ENCODE measurements around the gene BMERB1. TPM values are rescaled to one million over a fixed set of nuclear protein-coding genes. Genes with fewer than 3 reads are reported as not detected.
A peak's percentile ranks its signal among the peaks of the same experiment; 100 is the strongest.

The BMERB1 gene
- total RNA-seq, 1 donor from 2014 or later, result 10.6 TPM

- peaks cover 4% of the 10 kb centered on the region for H3K36me3 Mint-ChIP-seq (ENCODE audit: low read depth)
- peak overlapping the region; percentile 80 for H3K27ac Mint-ChIP-seq
- intact Hi-C loops (cut with micrococcal nuclease), result no loop called here
- peaks cover 59% of the 10 kb centered on the region for H3K4me1 Mint-ChIP-seq (ENCODE audit: low read depth)
- no peak overlapping the region for H3K4me3 Mint-ChIP-seq (ENCODE audit: low read depth)
- peaks cover 5% of the 10 kb centered on the region for H3K9me3 Mint-ChIP-seq
- no peaks in the 10 kb centered on the region for H3K27me3 Mint-ChIP-seq (ENCODE audit: low read depth)
- no peak for DNase-seq (ENCODE audit: low spot score)
Measured at GRCh38 chr16:15493466-15494180, 59.2 kb downstream of the BMERB1 start.

DNA sequence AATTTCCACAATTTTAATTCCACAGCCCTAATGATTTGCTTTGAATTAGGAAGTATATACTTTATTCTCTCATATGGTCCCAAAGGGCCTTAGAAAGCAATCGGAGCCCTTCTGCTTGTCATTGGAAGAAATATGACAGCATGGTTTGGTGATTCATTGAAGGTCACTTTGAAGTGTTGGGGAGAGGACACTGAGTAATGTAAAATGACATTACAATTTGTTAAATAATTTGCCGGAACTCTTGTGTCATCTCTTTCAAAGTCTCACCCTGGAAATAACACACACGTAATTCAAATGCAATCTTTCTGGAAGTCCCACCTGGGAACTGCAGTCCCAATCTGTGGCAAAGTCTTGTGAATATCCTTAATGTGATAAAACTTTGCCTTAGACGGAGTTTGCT lies 59.8 kb downstream of the BMERB1 start:
- intact Hi-C loops (cut with micrococcal nuclease), result no loop called here
- Mint-ChIP-seq H3K36me3 (ENCODE audit: low read depth) (peaks cover 4% of the 10 kb centered on the region), H3K27ac (peak overlapping the region; percentile 80), H3K9me3 (peaks cover 5% of the 10 kb centered on the region), H3K4me3 (ENCODE audit: low read depth) (no peak overlapping the region), H3K4me1 (ENCODE audit: low read depth) (peaks cover 53% of the 10 kb centered on the region), H3K27me3 (ENCODE audit: low read depth) (no peaks in the 10 kb centered on the region)
- no peak for DNase-seq (ENCODE audit: low spot score)

- H3K36me3 Mint-ChIP-seq (ENCODE audit: low read depth), result no peaks in the 10 kb centered on the region
- intact Hi-C loops (cut with micrococcal nuclease), result no loop called here
- H3K27me3 Mint-ChIP-seq (ENCODE audit: low read depth), result no peaks in the 10 kb centered on the region
- H3K27ac Mint-ChIP-seq, result peak overlapping the region; percentile 5
- H3K4me3 Mint-ChIP-seq (ENCODE audit: low read depth), result no peak overlapping the region
- no peak for DNase-seq (ENCODE audit: low spot score)
- peaks cover 39% of the 10 kb centered on the region for H3K4me1 Mint-ChIP-seq (ENCODE audit: low read depth)
- peaks cover 5% of the 10 kb centered on the region for H3K9me3 Mint-ChIP-seq
Measured at GRCh38 chr16:15495898-15496297, 61.5 kb downstream of the BMERB1 start.

GRCh38 chr16:15498427-15499175 lies 64.2 kb downstream of the BMERB1 start:
- Mint-ChIP-seq H3K9me3 (peaks cover 5% of the 10 kb centered on the region), H3K36me3 (ENCODE audit: low read depth) (no peaks in the 10 kb centered on the region), H3K4me1 (ENCODE audit: low read depth) (peaks cover 27% of the 10 kb centered on the region), H3K4me3 (ENCODE audit: low read depth) (no peak overlapping the region), H3K27ac (no peak overlapping the region), H3K27me3 (ENCODE audit: low read depth) (no peaks in the 10 kb centered on the region)
- intact Hi-C loops (cut with micrococcal nuclease), result no loop called here
- no peak for DNase-seq (ENCODE audit: low spot score)

GRCh38 chr16:15502041-15502725 lies 67.8 kb downstream of the BMERB1 start:
- intact Hi-C loops (cut with micrococcal nuclease), result loop anchor here (10.0 kb wide), 1 partner anchor 77 kb away; no protein-coding TSS in a partner anchor
- no peak overlapping the region for H3K27ac Mint-ChIP-seq
- no peaks in the 10 kb centered on the region for H3K9me3 Mint-ChIP-seq
- no peak overlapping the region for H3K4me3 Mint-ChIP-seq (ENCODE audit: low read depth)
- H3K27me3 Mint-ChIP-seq (ENCODE audit: low read depth), result peaks cover 4% of the 10 kb centered on the region
- DNase-seq (ENCODE audit: low spot score), result no peak
- H3K36me3 Mint-ChIP-seq (ENCODE audit: low read depth), result no peaks in the 10 kb centered on the region
- H3K4me1 Mint-ChIP-seq (ENCODE audit: low read depth), result peaks cover 16% of the 10 kb centered on the region

- no peak for DNase-seq (ENCODE audit: low spot score)
- no peaks in the 10 kb centered on the region for H3K9me3 Mint-ChIP-seq
- H3K4me3 Mint-ChIP-seq (ENCODE audit: low read depth), result no peak overlapping the region
- H3K4me1 Mint-ChIP-seq (ENCODE audit: low read depth), result peaks cover 38% of the 10 kb centered on the region
- H3K36me3 Mint-ChIP-seq (ENCODE audit: low read depth), result no peaks in the 10 kb centered on the region
- peaks cover 4% of the 10 kb centered on the region for H3K27me3 Mint-ChIP-seq (ENCODE audit: low read depth)
- no peak overlapping the region for H3K27ac Mint-ChIP-seq
- intact Hi-C loops (cut with micrococcal nuclease), result loop anchor here (10.0 kb wide), 1 partner anchor 82 kb away; no protein-coding TSS in a partner anchor
Measured at GRCh38 chr16:15506441-15506840, 72.1 kb downstream of the BMERB1 start.

- intact Hi-C loops (cut with micrococcal nuclease), result loop anchor here (10.0 kb wide), 1 partner anchor 83 kb away; no protein-coding TSS in a partner anchor
- no peaks in the 10 kb centered on the region for H3K9me3 Mint-ChIP-seq
- H3K27ac Mint-ChIP-seq, result no peak overlapping the region
- H3K4me1 Mint-ChIP-seq (ENCODE audit: low read depth), result peaks cover 38% of the 10 kb centered on the region
- no peaks in the 10 kb centered on the region for H3K36me3 Mint-ChIP-seq (ENCODE audit: low read depth)
- peaks cover 4% of the 10 kb centered on the region for H3K27me3 Mint-ChIP-seq (ENCODE audit: low read depth)
- H3K4me3 Mint-ChIP-seq (ENCODE audit: low read depth), result no peak overlapping the region
- no peak for DNase-seq (ENCODE audit: low spot score)
Measured at GRCh38 chr16:15507301-15507958, 73.0 kb downstream of the BMERB1 start.

DNA sequence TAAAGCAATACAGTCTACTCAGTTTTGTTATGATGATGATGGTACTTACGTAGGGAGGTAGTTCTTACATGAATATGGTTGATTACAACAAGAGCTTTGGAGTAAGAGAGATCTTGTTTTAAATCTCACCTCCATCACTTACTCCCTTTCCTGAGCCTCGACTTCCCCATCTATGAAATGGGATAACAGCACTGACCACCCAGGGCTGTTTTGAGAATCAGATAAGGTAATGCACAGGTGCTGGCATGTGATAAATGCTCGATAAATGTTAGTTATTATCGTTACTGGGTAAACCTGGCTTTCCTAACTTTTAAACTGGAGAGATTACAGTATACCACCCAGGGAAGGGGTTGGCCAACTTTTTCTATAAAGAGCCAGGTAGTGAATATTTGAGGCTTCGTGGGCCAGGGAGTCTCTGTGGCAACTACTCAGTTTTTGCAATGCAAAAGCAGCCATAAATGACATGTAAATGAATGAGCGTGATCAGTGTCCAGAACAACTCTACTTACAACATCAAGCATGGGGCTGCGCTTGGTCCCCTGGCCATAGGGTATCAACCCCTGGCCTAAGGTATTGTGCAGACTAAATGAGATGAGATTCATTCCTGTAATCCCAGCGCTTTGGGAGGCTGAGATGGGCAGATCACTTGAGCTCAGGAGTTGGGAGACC lies 73.7 kb downstream of the BMERB1 start:
- H3K36me3 Mint-ChIP-seq (ENCODE audit: low read depth), result no peaks in the 10 kb centered on the region
- peaks cover 4% of the 10 kb centered on the region for H3K27me3 Mint-ChIP-seq (ENCODE audit: low read depth)
- no peaks in the 10 kb centered on the region for H3K9me3 Mint-ChIP-seq
- peaks cover 35% of the 10 kb centered on the region for H3K4me1 Mint-ChIP-seq (ENCODE audit: low read depth)
- no peak overlapping the region for H3K4me3 Mint-ChIP-seq (ENCODE audit: low read depth)
- intact Hi-C loops (cut with micrococcal nuclease), result loop anchor here (10.0 kb wide), 1 partner anchor 83 kb away; no protein-coding TSS in a partner anchor
- H3K27ac Mint-ChIP-seq, result no peak overlapping the region
- DNase-seq (ENCODE audit: low spot score), result no peak

DNA sequence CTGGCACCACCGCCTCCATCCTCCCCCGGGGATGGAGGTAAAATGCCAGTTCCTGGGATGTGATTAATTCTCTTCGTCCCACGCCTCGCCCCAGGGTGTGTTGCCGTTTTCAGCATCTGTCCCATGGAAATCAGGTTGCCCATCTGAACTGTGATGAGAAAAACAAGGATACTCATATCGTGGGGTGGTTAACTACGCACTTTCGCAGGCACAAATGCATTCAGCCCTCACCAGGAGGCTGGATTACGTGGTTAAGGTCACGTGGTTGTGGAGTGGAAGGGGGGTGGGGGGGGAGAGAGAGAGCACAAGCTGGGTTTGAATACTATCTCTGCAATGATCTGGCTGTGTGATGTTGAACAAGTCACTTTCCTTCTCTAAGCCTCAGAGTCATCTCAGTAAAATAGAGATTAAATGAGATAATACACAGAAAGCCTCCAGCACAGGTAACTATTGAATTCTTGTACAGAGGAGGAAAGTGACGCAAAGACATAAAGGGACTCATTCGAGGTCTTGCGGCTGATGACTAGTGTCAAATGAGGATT lies 74.7 kb downstream of the BMERB1 start:
- peak; percentile 20 for DNase-seq (ENCODE audit: low spot score)
- Mint-ChIP-seq H3K4me3 (ENCODE audit: low read depth) (no peak overlapping the region), H3K36me3 (ENCODE audit: low read depth) (no peaks in the 10 kb centered on the region), H3K27me3 (ENCODE audit: low read depth) (peaks cover 4% of the 10 kb centered on the region), H3K4me1 (ENCODE audit: low read depth) (peaks cover 35% of the 10 kb centered on the region), H3K9me3 (no peaks in the 10 kb centered on the region), H3K27ac (peak overlapping the region; percentile 80)
- intact Hi-C loops (cut with micrococcal nuclease), result loop anchor here (1.0 to 10.0 kb wide), 3 partner anchors 27 to 84 kb away; no protein-coding TSS in a partner anchor

DNA sequence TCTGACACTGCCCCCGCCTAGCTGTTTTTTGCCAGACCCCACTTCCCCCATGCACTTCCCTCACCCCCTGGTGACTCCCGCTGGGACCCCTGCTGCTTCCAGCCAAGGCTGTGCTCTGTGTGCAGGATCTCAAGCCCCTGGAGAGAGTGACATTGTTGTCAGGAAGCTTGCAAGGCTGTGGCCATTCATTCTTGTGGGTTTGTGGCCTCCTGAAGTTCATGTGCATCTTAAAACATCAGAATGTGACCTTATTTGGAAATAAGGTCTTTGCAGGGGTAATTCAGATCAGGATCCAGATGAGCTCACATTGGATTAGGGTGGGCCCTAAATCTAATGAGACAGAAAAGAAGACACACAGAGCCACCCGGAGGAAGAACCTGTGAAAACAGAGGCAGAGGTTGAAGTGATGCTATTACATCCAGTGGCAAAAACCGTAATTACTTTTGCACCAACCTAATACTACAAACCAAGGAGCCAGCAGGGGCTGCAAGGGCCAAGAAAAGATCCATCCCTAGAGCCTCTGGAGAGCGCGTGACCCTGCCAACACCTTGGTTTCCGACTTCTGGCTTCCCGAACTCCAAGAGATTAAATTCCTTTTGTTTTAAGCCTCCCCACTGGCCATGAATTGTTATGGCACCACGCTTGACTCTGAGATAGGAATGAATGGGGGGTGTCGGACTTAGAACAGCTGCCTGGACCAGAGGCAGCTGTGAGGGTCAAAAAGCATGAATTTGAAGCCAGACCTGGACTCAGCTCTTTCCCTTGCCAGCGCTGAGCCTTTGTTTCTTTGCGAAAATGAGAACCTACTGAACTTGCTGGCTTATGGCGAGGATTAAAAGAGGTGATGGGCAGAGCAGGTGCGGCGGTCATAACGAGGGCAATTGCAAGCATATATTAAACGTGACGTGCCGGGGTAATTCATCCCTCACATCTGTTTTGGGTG lies 75.5 kb downstream of the BMERB1 start:
- peaks cover 35% of the 10 kb centered on the region for H3K4me1 Mint-ChIP-seq (ENCODE audit: low read depth)
- no peaks in the 10 kb centered on the region for H3K9me3 Mint-ChIP-seq
- intact Hi-C loops (cut with micrococcal nuclease), result loop anchor here (1.0 to 10.0 kb wide), 3 partner anchors 28 to 85 kb away; no protein-coding TSS in a partner anchor

DNA sequence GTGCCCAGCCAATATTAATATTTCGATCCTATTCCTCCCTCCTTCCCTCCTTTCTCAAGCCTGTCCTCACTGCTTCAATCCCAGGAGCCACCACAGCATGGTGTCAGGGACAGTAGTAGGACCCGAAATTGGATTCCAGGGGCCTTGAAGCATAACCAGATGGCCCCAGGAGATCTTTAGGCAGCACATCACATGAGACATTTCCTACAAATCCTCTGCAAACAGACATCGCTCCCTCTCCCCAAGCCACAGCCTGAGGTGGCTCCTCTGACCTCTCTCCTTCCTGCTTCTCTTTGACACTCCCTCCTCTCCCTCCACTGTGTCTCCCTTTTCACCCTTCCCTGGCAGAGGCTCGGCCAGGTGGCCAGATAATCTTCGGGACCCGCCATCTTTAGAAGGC lies 76.6 kb downstream of the BMERB1 start:
- intact Hi-C loops (cut with micrococcal nuclease), result no loop called here
- Mint-ChIP-seq H3K4me3 (ENCODE audit: low read depth) (no peak overlapping the region), H3K36me3 (ENCODE audit: low read depth) (no peaks in the 10 kb centered on the region), H3K27ac (no peak overlapping the region), H3K9me3 (no peaks in the 10 kb centered on the region), H3K4me1 (ENCODE audit: low read depth) (peaks cover 35% of the 10 kb centered on the region), H3K27me3 (ENCODE audit: low read depth) (peaks cover 4% of the 10 kb centered on the region)
- no peak for DNase-seq (ENCODE audit: low spot score)

More for the DNA sequence above, 75.5 kb downstream of the BMERB1 start:
- no peaks in the 10 kb centered on the region for H3K36me3 Mint-ChIP-seq (ENCODE audit: low read depth)
- DNase-seq (ENCODE audit: low spot score), result peak; percentile 22
- no peak overlapping the region for H3K4me3 Mint-ChIP-seq (ENCODE audit: low read depth)
- peak overlapping the region; percentile 80 for H3K27ac Mint-ChIP-seq
- peaks cover 4% of the 10 kb centered on the region for H3K27me3 Mint-ChIP-seq (ENCODE audit: low read depth)

Data from activated T-helper 2 cell treated with anti-CD3 and anti-CD28 coated beads, Interferon-gamma antibody, Interleukin-2, Interleukin-4, amounts not matched to agents 10 μg/mL and 5 μg/mL and 100 μg/mL, durations not matched to agents 14 hours and 24 hours and 36 hours (primary cell).